Kasumi-1 (cell line): ENCODE measurements around the gene PBLD.
"Not testable (repeated sequence)": the region's sequence is repeated elsewhere in the genome, so short reads cannot be mapped to it uniquely, and the experiment has no call there.

Experiments used
- DNase-seq, 2 experiments: peaks; one replicate each; lab custom pipeline; 2025; lab: John Stamatoyannopoulos, UW

PBLD gene

GRCh38 chr10:68278906-68279753, 53.6 kb downstream of the PBLD start:
- DNase-seq, result not testable (repeated sequence)

GRCh38 chr10:68277814-68278213, 54.9 kb downstream of the PBLD start:
- not testable (repeated sequence) for DNase-seq

- no peak for DNase-seq
Observed at GRCh38 chr10:68276224-68276623, 56.5 kb downstream of the PBLD start.

GRCh38 chr10:68275600-68276126, 57.1 kb downstream of the PBLD start:
- DNase-seq, result no peak

GRCh38 chr10:68272833-68273232, 59.9 kb downstream of the PBLD start:
- no peak for DNase-seq

- no peak for DNase-seq
Observed at GRCh38 chr10:68271196-68271882, 61.4 kb downstream of the PBLD start.

- no peak for DNase-seq
Observed at GRCh38 chr10:68269562-68270290, 63.0 kb downstream of the PBLD start.

GRCh38 chr10:68261132-68261856, 71.4 kb downstream of the PBLD start:
- no peak for DNase-seq

GRCh38 chr10:68253346-68253745, 79.4 kb downstream of the PBLD start:
- no peak for DNase-seq

GRCh38 chr10:68251625-68252495, 80.9 kb downstream of the PBLD start:
- no peak for DNase-seq

- no peak for DNase-seq
Observed at GRCh38 chr10:68251151-68251550, 81.6 kb downstream of the PBLD start.

- DNase-seq, result no peak
Observed at GRCh38 chr10:68249297-68249696, 83.4 kb downstream of the PBLD start.

- no peak for DNase-seq
Observed at GRCh38 chr10:68247931-68248330, 84.8 kb downstream of the PBLD start.

- DNase-seq, result not testable (repeated sequence)
Observed at GRCh38 chr10:68246397-68246796, 86.3 kb downstream of the PBLD start.

- DNase-seq, result no peak
Observed at GRCh38 chr10:68242051-68242450, 90.7 kb downstream of the PBLD start.

GRCh38 chr10:68239596-68240150, 93.1 kb downstream of the PBLD start:
- no peak for DNase-seq

GRCh38 chr10:68239069-68239468, 93.7 kb downstream of the PBLD start:
- no peak for DNase-seq

- no peak for DNase-seq
Observed at GRCh38 chr10:68238371-68238770, 94.4 kb downstream of the PBLD start.

GRCh38 chr10:68237173-68237572, 95.6 kb downstream of the PBLD start:
- DNase-seq, result no peak

GRCh38 chr10:68235581-68235980, 97.1 kb downstream of the PBLD start:
- DNase-seq, result no peak
